Measurements from ENCODE around the gene RANBP3. TPM values are rescaled to one million over a fixed set of nuclear protein-coding genes. Genes with fewer than 3 reads are reported as not detected.

RANBP3 gene
- total RNA-seq, 2 donors from 2014 or later: 52.1 to 62.7 TPM

- no peak for TF ChIP-seq CTCF (IDR thresholded peaks at IDR 0.05)
- no peak overlapping the region for H3K4me3 ChIP-seq
- no peaks in the 10 kb centered on the region for H3K4me1 ChIP-seq
- intact Hi-C loops (cut with DNase I): no loop called here
- no peaks in the 10 kb centered on the region for H3K36me3 ChIP-seq
- H3K9me3 ChIP-seq: no peaks in the 10 kb centered on the region
- no peak overlapping the region for H3K9ac ChIP-seq (ENCODE audit: low read depth in 2 of 2, low read length in 2 of 2)
- no peak overlapping the region for H3K27ac ChIP-seq
- no peaks in the 10 kb centered on the region for H3K27me3 ChIP-seq
- no peak for DNase-seq
Observed at GRCh38 chr19:5993201-5993600, 15.3 kb upstream of the RANBP3 start.

- Histone ChIP-seq H3K27me3 (no peaks in the 10 kb centered on the region), H3K27ac (no peak overlapping the region), H3K9ac (ENCODE audit: low read depth in 2 of 2, low read length in 2 of 2) (no peak overlapping the region), H3K4me1 (no peaks in the 10 kb centered on the region), H3K4me3 (no peak overlapping the region), H3K36me3 (no peaks in the 10 kb centered on the region), H3K9me3 (no peaks in the 10 kb centered on the region)
- intact Hi-C loops (cut with DNase I): no loop called here
- DNase-seq: no peak
- no peak for TF ChIP-seq CTCF (IDR thresholded peaks at IDR 0.05)
Observed at GRCh38 chr19:5992756-5993155, 14.8 kb upstream of the RANBP3 start.

- Histone ChIP-seq H3K9ac (ENCODE audit: low read depth in 2 of 2, low read length in 2 of 2) (no peak overlapping the region), H3K4me1 (no peaks in the 10 kb centered on the region), H3K27ac (no peak overlapping the region), H3K9me3 (no peaks in the 10 kb centered on the region), H3K36me3 (no peaks in the 10 kb centered on the region), H3K4me3 (no peak overlapping the region), H3K27me3 (no peaks in the 10 kb centered on the region)
- TF ChIP-seq CTCF (IDR thresholded peaks at IDR 0.05): no peak
- intact Hi-C loops (cut with DNase I): no loop called here
- no peak for DNase-seq
Observed at GRCh38 chr19:5991244-5991838, 13.4 kb upstream of the RANBP3 start.

- TF ChIP-seq CTCF (IDR thresholded peaks at IDR 0.05): no peak
- no peak overlapping the region for H3K27ac ChIP-seq
- no peaks in the 10 kb centered on the region for H3K36me3 ChIP-seq
- no peak overlapping the region for H3K4me3 ChIP-seq
- no peak for DNase-seq
- no peaks in the 10 kb centered on the region for H3K27me3 ChIP-seq
- H3K4me1 ChIP-seq: no peaks in the 10 kb centered on the region
- no peaks in the 10 kb centered on the region for H3K9me3 ChIP-seq
- no peak overlapping the region for H3K9ac ChIP-seq (ENCODE audit: low read depth in 2 of 2, low read length in 2 of 2)
- intact Hi-C loops (cut with DNase I): no loop called here
Observed at GRCh38 chr19:5990289-5990797, 12.4 kb upstream of the RANBP3 start.

- intact Hi-C loops (cut with DNase I): no loop called here
- Histone ChIP-seq H3K9ac (ENCODE audit: low read depth in 2 of 2, low read length in 2 of 2) (no peak overlapping the region), H3K9me3 (no peaks in the 10 kb centered on the region), H3K4me1 (no peaks in the 10 kb centered on the region), H3K27ac (no peak overlapping the region), H3K27me3 (no peaks in the 10 kb centered on the region), H3K4me3 (no peak overlapping the region), H3K36me3 (no peaks in the 10 kb centered on the region)
- DNase-seq: no peak
- TF ChIP-seq CTCF (IDR thresholded peaks at IDR 0.05): no peak
Observed at GRCh38 chr19:5989388-5990074, 11.6 kb upstream of the RANBP3 start.
